ENCODE data around the gene RNASET2.
"Not testable (repeated sequence)": the region's sequence is repeated elsewhere in the genome, so short reads cannot be mapped to it uniquely, and the experiment has no call there.

Gene RNASET2

GRCh38 chr6:166900130-166900708 is 56.1 kb downstream of the RNASET2 start:
- DNase-seq: no peak

GRCh38 chr6:166898910-166899309 is 57.4 kb downstream of the RNASET2 start:
- DNase-seq: no peak

- not testable (repeated sequence) for DNase-seq
Measured at GRCh38 chr6:166894614-166895013, 61.7 kb downstream of the RNASET2 start.

GRCh38 chr6:166892472-166892871 is 63.9 kb downstream of the RNASET2 start:
- DNase-seq: not testable (repeated sequence)

- DNase-seq: not testable (repeated sequence)
Measured at GRCh38 chr6:166886773-166887172, 69.6 kb downstream of the RNASET2 start.

- DNase-seq: not testable (repeated sequence)
Measured at GRCh38 chr6:166884958-166885357, 71.4 kb downstream of the RNASET2 start.

- DNase-seq: no peak
Measured at GRCh38 chr6:166879594-166879993, 76.8 kb downstream of the RNASET2 start.

All from stimulated activated CD4-positive, alpha-beta T cell treated with anti-CD3 and anti-CD28 coated beads, Interleukin-2, amount 100 ng/mL, for 24 hours (primary cell).